IMR-90 (cell line): Measurements from ENCODE around the gene SRGAP3. TPM values are rescaled to one million over a fixed set of nuclear protein-coding genes. Genes with fewer than 3 reads are reported as not detected.

ENCODE experiments used
- ATAC-seq: fragments of 200-7000 bp; cut with Tn5 transposase; 2 replicates; pipeline ENCODE4 v1.9.1; 2020; ENCODE audit warnings: low read depth, mild to moderate bottlenecking, moderate library complexity
- BruUV-seq: library from RNA; stranded (reverse); fragments of 400-500 nt; replicated peaks from 2 replicates; lab custom pipeline; 2021; lab: Mats Ljungman, UMichigan
- CTCF ChIA-PET: fragments of 300-600 bp; formaldehyde crosslinking; extraction: SDS; loops from one replicate; lab custom pipeline; 2021; ENCODE audit warnings: antibody characterized with exemption; lab: Yijun Ruan, JAX
- POLR2A ChIA-PET: fragments of 300-600 bp; sonication (Branson Sonifier 250); formaldehyde crosslinking; loops from one replicate; lab custom pipeline; 2022; ENCODE audit warnings: antibody characterized with exemption; ENCODE audit not compliant: unreplicated experiment; lab: Charles Lee
- DNase-seq: peaks from one replicate; pipeline ENCODE4 v3.0.0; 2013
- H2AFZ ChIP-seq: replicated peaks from 2 replicates; pipeline ENCODE3; 2013; ENCODE audit warnings: low read length, mild to moderate bottlenecking; ENCODE audit not compliant: poor library complexity
- H2AK5ac ChIP-seq: 2 replicates; pipeline ENCODE4 v1.6.1; 2013; ENCODE audit warnings: low read depth, low read length, inconsistent platforms
- H2AK9ac ChIP-seq: replicated peaks from 2 replicates; pipeline ENCODE3; 2013; ENCODE audit warnings: mild to moderate bottlenecking, low read depth, low read length, moderate library complexity; ENCODE audit not compliant: poor library complexity
- H2BK120ac ChIP-seq: 2 replicates; pipeline ENCODE4 v1.6.1; 2013; ENCODE audit warnings: low read depth, low read length, inconsistent platforms
- H2BK15ac ChIP-seq: 3 replicates; pipeline ENCODE4 v1.6.1; 2013; ENCODE audit warnings: low read depth, low read length, inconsistent platforms
- H2BK20ac ChIP-seq: 2 replicates; pipeline ENCODE4 v1.6.1; 2013; ENCODE audit warnings: low read depth, mild to moderate bottlenecking, inconsistent platforms, low read length, moderate library complexity
- H2BK5ac ChIP-seq: 2 replicates; pipeline ENCODE4 v1.6.1; 2013; ENCODE audit warnings: mild to moderate bottlenecking, low read depth, low read length, inconsistent platforms; ENCODE audit not compliant: poor library complexity, severe bottlenecking
- H3K14ac ChIP-seq: replicated peaks from 2 replicates; pipeline ENCODE4 v1.6.1; 2013; ENCODE audit warnings: low read depth, low read length, inconsistent platforms
- H3K18ac ChIP-seq: 2 replicates; pipeline ENCODE4 v1.6.1; 2013; ENCODE audit warnings: low read depth, low read length, control low read depth
- H3K23ac ChIP-seq: 2 replicates; pipeline ENCODE4 v1.6.1; 2013; ENCODE audit warnings: low read depth, low read length, inconsistent platforms
- H3K27ac ChIP-seq: 2 replicates; pipeline ENCODE4 v1.5.1; 2013; ENCODE audit warnings: mild to moderate bottlenecking, control low read depth, low read length; ENCODE audit not compliant: insufficient read depth
- H3K27me3 ChIP-seq: 2 replicates; pipeline ENCODE4 v1.6.1; 2013; ENCODE audit warnings: low read length; ENCODE audit not compliant: control insufficient read depth, insufficient read depth
- H3K36me3 ChIP-seq: 2 replicates; pipeline ENCODE4 v1.6.1; 2013; ENCODE audit warnings: low read length, mixed read lengths; ENCODE audit not compliant: control insufficient read depth, insufficient read depth
- H3K4ac ChIP-seq: 2 replicates; pipeline ENCODE4 v1.6.1; 2013; ENCODE audit warnings: low read depth, low read length, inconsistent platforms
- H3K4me1 ChIP-seq: 2 replicates; pipeline ENCODE4 v1.6.1; 2013; ENCODE audit warnings: low read length, mixed read lengths; ENCODE audit not compliant: control insufficient read depth, insufficient read depth
- H3K4me2 ChIP-seq: 2 replicates; pipeline ENCODE4 v1.6.1; 2013; ENCODE audit warnings: low read depth, mild to moderate bottlenecking, control low read depth, low read length, moderate library complexity
- H3K4me3 ChIP-seq: 2 replicates; pipeline ENCODE4 v1.5.1; 2013; ENCODE audit warnings: low read depth, mild to moderate bottlenecking, control low read depth, low read length, moderate library complexity; ENCODE audit not compliant: insufficient read depth
- H3K56ac ChIP-seq: 2 replicates; pipeline ENCODE4 v1.6.1; 2013; ENCODE audit warnings: low read length, inconsistent platforms; ENCODE audit not compliant: insufficient read depth; ENCODE audit errors: extremely low read depth
- H3K79me1 ChIP-seq, 2 experiments: 2 replicates each; pipeline ENCODE4 v1.6.1; 2013; ENCODE audit warnings: low read length in 2 of 2, inconsistent platforms in 1 of 2, low read depth in 1 of 2
- H3K9ac ChIP-seq: 2 replicates; pipeline ENCODE4 v1.6.1; 2013; ENCODE audit warnings: low read depth, low read length, control low read depth
- H3K9me1 ChIP-seq: 2 replicates; pipeline ENCODE4 v1.6.1; 2013; ENCODE audit warnings: low read length, inconsistent platforms; ENCODE audit not compliant: insufficient read depth
- H3K9me3 ChIP-seq: 2 replicates; pipeline ENCODE4 v1.6.1; 2013; ENCODE audit warnings: low read length; ENCODE audit not compliant: control insufficient read depth, insufficient read depth
- H4K20me1 ChIP-seq: 2 replicates; pipeline ENCODE4 v1.6.1; 2013; ENCODE audit warnings: low read length, inconsistent platforms; ENCODE audit not compliant: insufficient read depth
- H4K5ac ChIP-seq: 2 replicates; pipeline ENCODE4 v1.6.1; 2013; ENCODE audit warnings: mild to moderate bottlenecking, low read depth, low read length, control low read depth
- H4K8ac ChIP-seq, 2 experiments: 2 replicates each; pipeline ENCODE4 v1.6.1; 2013; ENCODE audit warnings: low read depth in 2 of 2, low read length in 2 of 2, control low read depth in 1 of 2, inconsistent platforms in 1 of 2
- H4K91ac ChIP-seq: 2 replicates; pipeline ENCODE4 v1.6.1; 2013; ENCODE audit warnings: low read depth, low read length, inconsistent platforms; ENCODE audit not compliant: insufficient read depth
- CHD1 ChIP-seq: IDR thresholded peaks from 2 replicates; pipeline ENCODE4 v1.6.1; 2012; ENCODE audit warnings: low read depth, low read length, improper control_type of control experiment
- MAZ ChIP-seq: IDR thresholded peaks from 2 replicates; pipeline ENCODE4 v1.6.1; 2012; ENCODE audit warnings: low read depth, mild to moderate bottlenecking, low read length, improper control_type of control experiment, moderate library complexity, borderline replicate concordance
- RCOR1 ChIP-seq: IDR thresholded peaks from 2 replicates; pipeline ENCODE4 v1.6.1; 2012; ENCODE audit warnings: mild to moderate bottlenecking, low read length, improper control_type of control experiment; ENCODE audit not compliant: insufficient replicate concordance
- SMC3 ChIP-seq: fragments of 150-350 bp; IDR thresholded peaks from 2 replicates; pipeline ENCODE4 v1.6.1; 2016; ENCODE audit warnings: low read depth, mild to moderate bottlenecking, antibody characterized with exemption, low read length, moderate library complexity
- WGBS, 2 experiments: methylation state at CpG; one replicate each; pipeline versions ENCODE4 v1.1.5 to v1.1.7; 2013; ENCODE audit warnings: missing lambda C conversion rate in 2 of 2; ENCODE audit not compliant: insufficient read length in 1 of 2; ENCODE audit errors: extremely low coverage in 2 of 2; 5-methylcytosine and 5-hydroxymethylcytosine counted together
- dilution Hi-C: fragments of 300-500 bp; cut with HindIII; formaldehyde crosslinking; loops from one replicate; pipeline ENCODE4 v1.14.3; 2018; ENCODE audit warnings: low sequenced_read_pairs; ENCODE audit not compliant: unreplicated experiment
- in situ Hi-C: fragments of 300-500 bp; cut with MboI; formaldehyde crosslinking; loops from 3 replicates; pipeline ENCODE4 v1.14.3; 2019; ENCODE audit warnings: low sequenced_read_pairs, inconsistent platforms, mixed read lengths
- intact Hi-C: fragments of 100-400 bp; cut with micrococcal nuclease; formaldehyde crosslinking; loops from 2 replicates; pipeline ENCODE4 v1.10.0; 2022
- polyA plus RNA-seq, 3 experiments: library from polyadenylated mRNA; depleted of rRNA; stranded (reverse); fragments of >200 nt; gene quantifications; 2 replicates each; pipeline ENCODE4 v1.2.3, GENCODE V29; 2012; ENCODE audit warnings: low replicate concordance in 1 of 3
- total RNA-seq: library from RNA; depleted of rRNA; stranded (reverse); fragments of >200 nt; gene quantifications from 2 replicates; pipeline ENCODE4 v1.2.3, GENCODE V29; 2012

SRGAP3 gene
- total and polyA plus RNA-seq, 2 of the 4 experiments (the other 2 are of a cell fraction), result 0.68 to 1.4 TPM

GRCh38 chr3:9118222-9118621, 131.2 kb downstream of the SRGAP3 start:
- Histone ChIP-seq H3K27ac (no peak overlapping the region), H3K56ac (no peak overlapping the region), H3K4ac (no peak overlapping the region), H3K4me3 (no peak overlapping the region), H3K9ac (no peak overlapping the region), H3K18ac (no peak overlapping the region), H2BK15ac (no peak overlapping the region), H2BK120ac (no peak overlapping the region), H3K36me3 (no peaks in the 10 kb centered on the region), H3K14ac (no peak overlapping the region), H2AK9ac (no peak overlapping the region), H3K4me2 (no peak overlapping the region), H4K91ac (no peak overlapping the region), H3K23ac (no peak overlapping the region), H2AFZ (no peak overlapping the region), H2BK5ac (no peak overlapping the region), H4K8ac (no peak overlapping the region), H2AK5ac (no peak overlapping the region), H3K79me1 (no peaks in the 10 kb centered on the region), H4K5ac (no peak overlapping the region), H2BK20ac (no peak overlapping the region), H3K9me1 (no peaks in the 10 kb centered on the region), H3K4me1 (no peaks in the 10 kb centered on the region), H4K20me1 (no peaks in the 10 kb centered on the region), H3K9me3 (no peaks in the 10 kb centered on the region), H3K27me3 (peaks cover 2% of the 10 kb centered on the region; the same call in 1 of the 2 replicates)
- DNase-seq, result no peak
- WGBS, 2 experiments, result no CpG with 5 or more reads among the region's 2 CpGs
- POLR2A ChIA-PET, result no interaction called here
- intact Hi-C loops (no loop called here), in situ Hi-C loops (no loop called here), dilution Hi-C loops (no loop called here)
- ATAC-seq, result no peak
- BruUV-seq, result no TSS peak
- TF ChIP-seq RCOR1 (no peak), CHD1 (no peak), SMC3 (no peak), MAZ (no peak)
- CTCF ChIA-PET, result no interaction called here
